IMR-90 (cell line): Measurements from ENCODE around the gene EHD4. TPM values are rescaled to one million over a fixed set of nuclear protein-coding genes. Genes with fewer than 3 reads are reported as not detected.

Source experiments
- ATAC-seq: fragments of 200-7000 bp; cut with Tn5 transposase; 2 replicates; pipeline ENCODE4 v1.9.1; 2020; ENCODE audit warnings: low read depth, mild to moderate bottlenecking, moderate library complexity
- BruUV-seq: library from RNA; stranded (reverse); fragments of 400-500 nt; replicated peaks from 2 replicates; lab custom pipeline; 2021; lab: Mats Ljungman, UMichigan
- CTCF ChIA-PET: fragments of 300-600 bp; formaldehyde crosslinking; extraction: SDS; loops from one replicate; lab custom pipeline; 2021; ENCODE audit warnings: antibody characterized with exemption; lab: Yijun Ruan, JAX
- POLR2A ChIA-PET: fragments of 300-600 bp; sonication (Branson Sonifier 250); formaldehyde crosslinking; loops from one replicate; lab custom pipeline; 2022; ENCODE audit warnings: antibody characterized with exemption; ENCODE audit not compliant: unreplicated experiment; lab: Charles Lee
- DNase-seq: peaks from one replicate; pipeline ENCODE4 v3.0.0; 2013
- H2AFZ ChIP-seq: replicated peaks from 2 replicates; pipeline ENCODE3; 2013; ENCODE audit warnings: low read length, mild to moderate bottlenecking; ENCODE audit not compliant: poor library complexity
- H2AK5ac ChIP-seq: 2 replicates; pipeline ENCODE4 v1.6.1; 2013; ENCODE audit warnings: low read depth, low read length, inconsistent platforms
- H2AK9ac ChIP-seq: replicated peaks from 2 replicates; pipeline ENCODE3; 2013; ENCODE audit warnings: mild to moderate bottlenecking, low read depth, low read length, moderate library complexity; ENCODE audit not compliant: poor library complexity
- H2BK120ac ChIP-seq: 2 replicates; pipeline ENCODE4 v1.6.1; 2013; ENCODE audit warnings: low read depth, low read length, inconsistent platforms
- H2BK15ac ChIP-seq: 3 replicates; pipeline ENCODE4 v1.6.1; 2013; ENCODE audit warnings: low read depth, low read length, inconsistent platforms
- H2BK20ac ChIP-seq: 2 replicates; pipeline ENCODE4 v1.6.1; 2013; ENCODE audit warnings: low read depth, mild to moderate bottlenecking, inconsistent platforms, low read length, moderate library complexity
- H2BK5ac ChIP-seq: 2 replicates; pipeline ENCODE4 v1.6.1; 2013; ENCODE audit warnings: mild to moderate bottlenecking, low read depth, low read length, inconsistent platforms; ENCODE audit not compliant: poor library complexity, severe bottlenecking
- H3K14ac ChIP-seq: replicated peaks from 2 replicates; pipeline ENCODE4 v1.6.1; 2013; ENCODE audit warnings: low read depth, low read length, inconsistent platforms
- H3K18ac ChIP-seq: 2 replicates; pipeline ENCODE4 v1.6.1; 2013; ENCODE audit warnings: low read depth, low read length, control low read depth
- H3K23ac ChIP-seq: 2 replicates; pipeline ENCODE4 v1.6.1; 2013; ENCODE audit warnings: low read depth, low read length, inconsistent platforms
- H3K27ac ChIP-seq: 2 replicates; pipeline ENCODE4 v1.5.1; 2013; ENCODE audit warnings: mild to moderate bottlenecking, control low read depth, low read length; ENCODE audit not compliant: insufficient read depth
- H3K27me3 ChIP-seq: 2 replicates; pipeline ENCODE4 v1.6.1; 2013; ENCODE audit warnings: low read length; ENCODE audit not compliant: control insufficient read depth, insufficient read depth
- H3K36me3 ChIP-seq: 2 replicates; pipeline ENCODE4 v1.6.1; 2013; ENCODE audit warnings: low read length, mixed read lengths; ENCODE audit not compliant: control insufficient read depth, insufficient read depth
- H3K4ac ChIP-seq: 2 replicates; pipeline ENCODE4 v1.6.1; 2013; ENCODE audit warnings: low read depth, low read length, inconsistent platforms
- H3K4me1 ChIP-seq: 2 replicates; pipeline ENCODE4 v1.6.1; 2013; ENCODE audit warnings: low read length, mixed read lengths; ENCODE audit not compliant: control insufficient read depth, insufficient read depth
- H3K4me2 ChIP-seq: 2 replicates; pipeline ENCODE4 v1.6.1; 2013; ENCODE audit warnings: low read depth, mild to moderate bottlenecking, control low read depth, low read length, moderate library complexity
- H3K4me3 ChIP-seq: 2 replicates; pipeline ENCODE4 v1.5.1; 2013; ENCODE audit warnings: low read depth, mild to moderate bottlenecking, control low read depth, low read length, moderate library complexity; ENCODE audit not compliant: insufficient read depth
- H3K56ac ChIP-seq: 2 replicates; pipeline ENCODE4 v1.6.1; 2013; ENCODE audit warnings: low read length, inconsistent platforms; ENCODE audit not compliant: insufficient read depth; ENCODE audit errors: extremely low read depth
- H3K79me1 ChIP-seq, 2 experiments: 2 replicates each; pipeline ENCODE4 v1.6.1; 2013; ENCODE audit warnings: low read length in 2 of 2, inconsistent platforms in 1 of 2, low read depth in 1 of 2
- H3K9ac ChIP-seq: 2 replicates; pipeline ENCODE4 v1.6.1; 2013; ENCODE audit warnings: low read depth, low read length, control low read depth
- H3K9me1 ChIP-seq: 2 replicates; pipeline ENCODE4 v1.6.1; 2013; ENCODE audit warnings: low read length, inconsistent platforms; ENCODE audit not compliant: insufficient read depth
- H3K9me3 ChIP-seq: 2 replicates; pipeline ENCODE4 v1.6.1; 2013; ENCODE audit warnings: low read length; ENCODE audit not compliant: control insufficient read depth, insufficient read depth
- H4K20me1 ChIP-seq: 2 replicates; pipeline ENCODE4 v1.6.1; 2013; ENCODE audit warnings: low read length, inconsistent platforms; ENCODE audit not compliant: insufficient read depth
- H4K5ac ChIP-seq: 2 replicates; pipeline ENCODE4 v1.6.1; 2013; ENCODE audit warnings: mild to moderate bottlenecking, low read depth, low read length, control low read depth
- H4K8ac ChIP-seq, 2 experiments: 2 replicates each; pipeline ENCODE4 v1.6.1; 2013; ENCODE audit warnings: low read depth in 2 of 2, low read length in 2 of 2, control low read depth in 1 of 2, inconsistent platforms in 1 of 2
- H4K91ac ChIP-seq: 2 replicates; pipeline ENCODE4 v1.6.1; 2013; ENCODE audit warnings: low read depth, low read length, inconsistent platforms; ENCODE audit not compliant: insufficient read depth
- BHLHE40 ChIP-seq: fragments of 150-350 bp; IDR thresholded peaks from 2 replicates; pipeline ENCODE4 v1.6.1; 2016; ENCODE audit warnings: mild to moderate bottlenecking, low read depth, low read length
- CEBPB ChIP-seq: IDR thresholded peaks from 2 replicates; pipeline ENCODE4 v1.6.1; 2012; ENCODE audit warnings: low read depth, low read length, improper control_type of control experiment
- CHD1 ChIP-seq: IDR thresholded peaks from 2 replicates; pipeline ENCODE4 v1.6.1; 2012; ENCODE audit warnings: low read depth, low read length, improper control_type of control experiment
- FOS ChIP-seq: fragments of 150-350 bp; IDR thresholded peaks from 2 replicates; pipeline ENCODE4 v1.6.1; 2016; ENCODE audit warnings: low read depth, low read length
- MAFK ChIP-seq: IDR thresholded peaks from 2 replicates; pipeline ENCODE4 v1.6.1; 2012; ENCODE audit warnings: low read depth, low read length, improper control_type of control experiment
- MAZ ChIP-seq: IDR thresholded peaks from 2 replicates; pipeline ENCODE4 v1.6.1; 2012; ENCODE audit warnings: low read depth, mild to moderate bottlenecking, low read length, improper control_type of control experiment, moderate library complexity, borderline replicate concordance
- MXI1 ChIP-seq: IDR thresholded peaks from 2 replicates; pipeline ENCODE4 v1.6.1; 2012; ENCODE audit warnings: low read depth, mild to moderate bottlenecking, low read length, moderate library complexity, borderline replicate concordance
- NFE2L2 ChIP-seq: fragments of 150-350 bp; IDR thresholded peaks from 2 replicates; pipeline ENCODE4 v1.6.1; 2016; ENCODE audit warnings: low read depth, mild to moderate bottlenecking, low read length
- POLR2A ChIP-seq: IDR thresholded peaks from 2 replicates; pipeline ENCODE4 v1.6.1; 2012; ENCODE audit warnings: mild to moderate bottlenecking, low read depth, low read length
- RAD21 ChIP-seq: IDR thresholded peaks from 2 replicates; pipeline ENCODE4 v1.6.1; 2012; ENCODE audit warnings: low read length, improper control_type of control experiment
- RCOR1 ChIP-seq: IDR thresholded peaks from 2 replicates; pipeline ENCODE4 v1.6.1; 2012; ENCODE audit warnings: mild to moderate bottlenecking, low read length, improper control_type of control experiment; ENCODE audit not compliant: insufficient replicate concordance
- RFX5 ChIP-seq: IDR thresholded peaks from 2 replicates; pipeline ENCODE4 v1.8.0; 2012; ENCODE audit warnings: low read depth, mild to moderate bottlenecking, low read length, moderate library complexity
- SMC3 ChIP-seq: fragments of 150-350 bp; IDR thresholded peaks from 2 replicates; pipeline ENCODE4 v1.6.1; 2016; ENCODE audit warnings: low read depth, mild to moderate bottlenecking, antibody characterized with exemption, low read length, moderate library complexity
- WGBS, 2 experiments: methylation state at CpG; one replicate each; pipeline versions ENCODE4 v1.1.5 to v1.1.7; 2013; ENCODE audit warnings: missing lambda C conversion rate in 2 of 2; ENCODE audit not compliant: insufficient read length in 1 of 2; ENCODE audit errors: extremely low coverage in 2 of 2; 5-methylcytosine and 5-hydroxymethylcytosine counted together
- dilution Hi-C: fragments of 300-500 bp; cut with HindIII; formaldehyde crosslinking; loops from one replicate; pipeline ENCODE4 v1.14.3; 2018; ENCODE audit warnings: low sequenced_read_pairs; ENCODE audit not compliant: unreplicated experiment
- in situ Hi-C: fragments of 300-500 bp; cut with MboI; formaldehyde crosslinking; loops from 3 replicates; pipeline ENCODE4 v1.14.3; 2019; ENCODE audit warnings: low sequenced_read_pairs, inconsistent platforms, mixed read lengths
- intact Hi-C: fragments of 100-400 bp; cut with micrococcal nuclease; formaldehyde crosslinking; loops from 2 replicates; pipeline ENCODE4 v1.10.0; 2022
- polyA plus RNA-seq, 3 experiments: library from polyadenylated mRNA; depleted of rRNA; stranded (reverse); fragments of >200 nt; gene quantifications; 2 replicates each; pipeline ENCODE4 v1.2.3, GENCODE V29; 2012; ENCODE audit warnings: low replicate concordance in 1 of 3
- total RNA-seq: library from RNA; depleted of rRNA; stranded (reverse); fragments of >200 nt; gene quantifications from 2 replicates; pipeline ENCODE4 v1.2.3, GENCODE V29; 2012
- TF ChIP-seq, protein P1 (sequence below): fragments of 150-350 bp; IDR thresholded peaks from 2 replicates; pipeline ENCODE4 v1.6.1; 2016; ENCODE audit warnings: low read depth, mild to moderate bottlenecking, low read length, moderate library complexity, borderline replicate concordance
- TF ChIP-seq, protein P2 (sequence below): conservative IDR thresholded peaks from 2 replicates; pipeline ENCODE4 v1.5.1; 2012; ENCODE audit warnings: mild to moderate bottlenecking, low read depth, low read length, improper control_type of control experiment
- TF ChIP-seq, protein P3 (sequence below): fragments of 150-350 bp; IDR thresholded peaks from 2 replicates; pipeline ENCODE4 v1.6.1; 2017; ENCODE audit warnings: mild to moderate bottlenecking, antibody characterized with exemption, low read length, low read depth

EHD4 gene
- total and polyA plus RNA-seq, 2 of the 4 experiments (the other 2 are of a cell fraction), result 21.0 to 29.0 TPM

DNA sequence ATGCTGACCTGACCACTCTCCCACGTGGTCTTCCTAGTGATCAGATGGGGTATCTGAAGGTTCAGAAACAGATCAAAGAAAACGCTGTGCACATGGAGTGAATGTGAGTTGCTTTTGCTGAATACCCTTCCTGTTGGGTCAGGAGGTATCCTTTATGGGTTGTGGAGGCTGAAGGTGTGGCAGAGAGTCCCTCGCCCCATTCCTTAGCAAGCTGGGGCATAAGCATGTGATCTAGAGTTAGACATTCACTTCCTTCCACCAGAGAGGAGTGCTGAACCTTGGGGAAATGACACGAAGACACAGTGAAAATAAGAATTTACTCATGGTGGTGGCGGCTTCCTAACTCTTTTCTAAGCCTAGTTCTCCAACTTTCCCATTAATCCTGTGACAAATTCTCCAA, 50.7 kb downstream of the EHD4 start:
- Histone ChIP-seq H2BK15ac (no peak overlapping the region; the same call in 2 of the 3 replicates), H2AK5ac (peak overlapping the region; percentile 30; the same call in 1 of the 2 replicates), H4K20me1 (peaks cover 24% of the 10 kb centered on the region), H4K8ac (peak overlapping the region in 1 of 2 experiments; percentile 24; a peak in 1 of 4 replicates), H3K56ac (no peak overlapping the region), H3K14ac (peak overlapping the region; percentile 24), H2AFZ (no peak overlapping the region), H3K4me2 (no peak overlapping the region), H2BK120ac (peak overlapping the region; percentile 64), H4K91ac (no peak overlapping the region), H3K36me3 (peaks cover 7% of the 10 kb centered on the region), H4K5ac (no peak overlapping the region), H3K79me1 (peaks cover 7 to 78% of the 10 kb centered on the region in 2 experiments), H2BK5ac (no peak overlapping the region), H3K4me3 (no peak overlapping the region), H3K4me1 (peaks cover 27% of the 10 kb centered on the region), H3K18ac (no peak overlapping the region), H2BK20ac (peak overlapping the region; percentile 83), H2AK9ac (no peak overlapping the region), H3K9ac (no peak overlapping the region), H3K9me3 (no peaks in the 10 kb centered on the region), H3K4ac (peak overlapping the region; percentile 58), H3K23ac (peak overlapping the region; percentile 68; the same call in 1 of the 2 replicates), H3K9me1 (peaks cover 38% of the 10 kb centered on the region), H3K27me3 (no peaks in the 10 kb centered on the region), H3K27ac (no peak overlapping the region)
- ATAC-seq (no peak), DNase-seq (no peak)
- dilution Hi-C loops (no loop called here), in situ Hi-C loops (no loop called here), intact Hi-C loops (no loop called here)
- WGBS, 2 experiments, result 20% methylated on average over 1 of the region's 5 CpGs; no CpG with 5 or more reads in 1 of the 2 experiments
- TF ChIP-seq, protein P1, sequence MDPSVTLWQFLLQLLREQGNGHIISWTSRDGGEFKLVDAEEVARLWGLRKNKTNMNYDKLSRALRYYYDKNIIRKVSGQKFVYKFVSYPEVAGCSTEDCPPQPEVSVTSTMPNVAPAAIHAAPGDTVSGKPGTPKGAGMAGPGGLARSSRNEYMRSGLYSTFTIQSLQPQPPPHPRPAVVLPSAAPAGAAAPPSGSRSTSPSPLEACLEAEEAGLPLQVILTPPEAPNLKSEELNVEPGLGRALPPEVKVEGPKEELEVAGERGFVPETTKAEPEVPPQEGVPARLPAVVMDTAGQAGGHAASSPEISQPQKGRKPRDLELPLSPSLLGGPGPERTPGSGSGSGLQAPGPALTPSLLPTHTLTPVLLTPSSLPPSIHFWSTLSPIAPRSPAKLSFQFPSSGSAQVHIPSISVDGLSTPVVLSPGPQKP, result no peak
- TF ChIP-seq NFE2L2 (no peak), MXI1 (no peak), MAZ (no peak), MAFK (no peak), RFX5 (no peak), SMC3 (no peak), CHD1 (no peak), RCOR1 (no peak), POLR2A (no peak), BHLHE40 (no peak), FOS (no peak), RAD21 (no peak), CEBPB (no peak)
- TF ChIP-seq, protein P2, sequence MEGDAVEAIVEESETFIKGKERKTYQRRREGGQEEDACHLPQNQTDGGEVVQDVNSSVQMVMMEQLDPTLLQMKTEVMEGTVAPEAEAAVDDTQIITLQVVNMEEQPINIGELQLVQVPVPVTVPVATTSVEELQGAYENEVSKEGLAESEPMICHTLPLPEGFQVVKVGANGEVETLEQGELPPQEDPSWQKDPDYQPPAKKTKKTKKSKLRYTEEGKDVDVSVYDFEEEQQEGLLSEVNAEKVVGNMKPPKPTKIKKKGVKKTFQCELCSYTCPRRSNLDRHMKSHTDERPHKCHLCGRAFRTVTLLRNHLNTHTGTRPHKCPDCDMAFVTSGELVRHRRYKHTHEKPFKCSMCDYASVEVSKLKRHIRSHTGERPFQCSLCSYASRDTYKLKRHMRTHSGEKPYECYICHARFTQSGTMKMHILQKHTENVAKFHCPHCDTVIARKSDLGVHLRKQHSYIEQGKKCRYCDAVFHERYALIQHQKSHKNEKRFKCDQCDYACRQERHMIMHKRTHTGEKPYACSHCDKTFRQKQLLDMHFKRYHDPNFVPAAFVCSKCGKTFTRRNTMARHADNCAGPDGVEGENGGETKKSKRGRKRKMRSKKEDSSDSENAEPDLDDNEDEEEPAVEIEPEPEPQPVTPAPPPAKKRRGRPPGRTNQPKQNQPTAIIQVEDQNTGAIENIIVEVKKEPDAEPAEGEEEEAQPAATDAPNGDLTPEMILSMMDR, result no peak
- TF ChIP-seq, protein P3, sequence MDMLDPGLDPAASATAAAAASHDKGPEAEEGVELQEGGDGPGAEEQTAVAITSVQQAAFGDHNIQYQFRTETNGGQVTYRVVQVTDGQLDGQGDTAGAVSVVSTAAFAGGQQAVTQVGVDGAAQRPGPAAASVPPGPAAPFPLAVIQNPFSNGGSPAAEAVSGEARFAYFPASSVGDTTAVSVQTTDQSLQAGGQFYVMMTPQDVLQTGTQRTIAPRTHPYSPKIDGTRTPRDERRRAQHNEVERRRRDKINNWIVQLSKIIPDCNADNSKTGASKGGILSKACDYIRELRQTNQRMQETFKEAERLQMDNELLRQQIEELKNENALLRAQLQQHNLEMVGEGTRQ, result no peak
- POLR2A ChIA-PET, result no interaction called here
- BruUV-seq, result no TSS peak
- CTCF ChIA-PET, result interaction anchor here (1.2 kb wide), 1 partner anchor 9 kb away, joined by 3 read pairs; no protein-coding TSS in a partner anchor
